Right forelimb (tissue), 1 donor: ENCODE data around the gene TRIOBP.
"Not testable (repeated sequence)": the region's sequence is repeated elsewhere in the genome, so short reads cannot be mapped to it uniquely, and the experiment has no call there.

Source experiments
- DNase-seq: peaks from one replicate; pipeline ENCODE4 v3.0.0-alpha.2; 2018

Gene TRIOBP

DNA sequence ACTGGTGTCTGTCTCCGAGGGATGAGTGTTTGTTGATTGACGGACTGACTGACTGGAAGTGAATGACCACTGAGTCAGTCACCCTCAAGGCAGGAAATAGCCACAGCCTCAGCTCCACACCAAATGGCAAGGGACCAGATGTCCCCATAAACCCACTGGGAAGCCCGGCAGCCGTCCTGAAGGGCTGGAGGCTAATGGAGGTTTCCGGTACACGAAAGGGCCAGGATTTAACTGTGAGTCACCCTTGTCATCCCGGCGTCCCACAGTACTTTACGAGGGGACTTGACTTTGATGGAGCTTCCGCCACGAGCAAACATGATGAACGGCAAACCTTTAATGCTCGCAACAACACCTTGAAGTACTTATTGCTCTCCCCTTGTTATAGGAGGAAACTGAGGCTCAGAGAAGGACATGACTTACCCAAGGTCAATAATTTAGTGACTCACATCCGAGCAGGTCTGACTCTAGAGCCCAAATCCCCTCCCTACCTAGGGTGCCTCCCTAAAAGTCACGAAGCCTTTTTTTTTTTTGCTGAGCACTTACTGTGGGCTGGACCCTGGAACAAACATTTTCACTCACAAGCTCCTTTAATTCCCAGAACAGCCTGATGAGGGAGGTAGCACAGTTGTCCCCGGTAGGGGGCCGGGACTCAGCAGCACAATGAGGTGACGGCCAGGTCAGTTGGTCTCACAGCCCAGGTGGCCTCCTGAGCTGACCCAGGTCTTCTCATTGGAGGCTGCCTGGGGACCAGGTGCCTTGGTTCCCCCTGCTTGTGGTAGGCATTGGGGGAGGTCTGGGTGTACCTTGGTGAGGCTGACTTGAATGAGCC, 85.7 kb downstream of the TRIOBP start:
- no peak for DNase-seq

GRCh38 chr22:37784829-37785495, 88.1 kb downstream of the TRIOBP start:
- DNase-seq, result no peak

- no peak for DNase-seq
Measured at GRCh38 chr22:37790234-37790633, 93.4 kb downstream of the TRIOBP start.

GRCh38 chr22:37792494-37792893, 95.6 kb downstream of the TRIOBP start:
- no peak for DNase-seq

DNA sequence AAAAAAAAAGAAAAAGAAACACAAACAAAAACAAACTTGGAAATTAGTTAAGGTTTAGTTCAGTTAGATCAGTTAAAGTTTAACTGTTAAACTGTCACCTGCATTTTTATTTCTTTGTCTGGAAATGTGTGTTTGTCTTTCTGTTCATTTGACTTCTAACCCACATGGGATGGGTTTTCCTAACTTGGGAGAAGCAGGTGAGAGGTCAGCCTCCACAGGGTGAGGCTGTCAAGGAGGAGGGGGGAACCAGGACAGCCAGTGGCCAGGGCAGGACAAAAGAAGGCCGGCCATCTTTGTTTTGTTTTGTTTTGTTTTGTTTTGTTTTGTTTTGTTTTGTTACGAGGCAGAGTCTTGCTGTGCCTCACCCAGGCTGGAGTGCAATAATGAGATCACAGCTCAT, 97.5 kb downstream of the TRIOBP start:
- DNase-seq, result no peak

- DNase-seq, result no peak
Measured at GRCh38 chr22:37796079-37796478, 99.2 kb downstream of the TRIOBP start.

DNA sequence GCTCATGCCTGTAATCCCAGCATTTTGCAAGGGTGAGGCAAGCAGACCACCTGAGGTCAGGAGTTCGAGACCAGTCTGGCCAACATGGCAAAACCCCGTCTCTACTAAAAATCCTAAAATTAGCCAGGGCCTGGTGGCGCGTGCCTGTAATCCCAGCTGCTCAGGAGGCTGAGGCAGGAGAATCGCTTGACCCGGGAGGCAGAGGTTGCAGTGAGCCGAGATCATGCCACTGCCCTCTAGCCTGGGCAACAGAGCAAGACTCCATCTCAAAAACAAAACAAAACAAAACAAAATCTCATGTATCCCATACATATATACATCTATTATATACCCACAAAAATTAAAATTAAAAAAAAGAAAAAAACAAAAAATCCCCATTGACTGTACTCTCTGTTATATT, 100.4 kb downstream of the TRIOBP start:
- DNase-seq, result not testable (repeated sequence)

DNA sequence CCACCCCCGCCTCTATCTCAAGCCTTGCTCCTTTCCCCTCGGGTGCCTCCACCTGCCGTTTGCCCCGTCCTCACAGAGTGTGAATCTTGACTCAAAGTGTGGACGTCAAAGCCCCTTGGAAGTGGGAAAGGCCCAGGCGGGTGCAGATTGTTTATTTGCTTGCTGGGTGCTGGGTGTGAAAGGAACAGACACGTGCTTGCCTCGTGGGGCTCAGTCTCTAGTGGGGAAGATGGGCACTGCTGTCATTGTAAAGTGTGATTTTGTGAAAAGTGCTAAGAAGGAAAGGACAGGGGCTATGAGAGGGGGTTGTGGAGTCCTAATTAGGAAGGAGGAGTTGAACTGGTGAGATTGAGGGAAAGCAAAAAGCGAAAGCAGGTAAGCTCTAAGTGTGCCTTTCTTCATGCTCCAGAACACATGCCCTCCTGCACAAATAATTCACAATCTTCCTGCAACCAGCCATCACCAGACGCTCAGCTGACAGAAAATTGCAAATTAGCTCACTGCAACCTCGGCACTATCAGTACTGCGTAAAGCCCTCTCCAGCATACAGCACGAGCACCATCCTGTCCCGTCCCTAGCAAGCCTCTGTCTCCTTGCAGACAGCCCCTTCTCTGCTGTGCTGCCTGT, 101.1 kb downstream of the TRIOBP start:
- DNase-seq, result no peak

GRCh38 chr22:37799979-37800378, 103.1 kb downstream of the TRIOBP start:
- DNase-seq, result not testable (repeated sequence)

GRCh38 chr22:37801946-37802309, 105.1 kb downstream of the TRIOBP start:
- DNase-seq, result no peak

DNA sequence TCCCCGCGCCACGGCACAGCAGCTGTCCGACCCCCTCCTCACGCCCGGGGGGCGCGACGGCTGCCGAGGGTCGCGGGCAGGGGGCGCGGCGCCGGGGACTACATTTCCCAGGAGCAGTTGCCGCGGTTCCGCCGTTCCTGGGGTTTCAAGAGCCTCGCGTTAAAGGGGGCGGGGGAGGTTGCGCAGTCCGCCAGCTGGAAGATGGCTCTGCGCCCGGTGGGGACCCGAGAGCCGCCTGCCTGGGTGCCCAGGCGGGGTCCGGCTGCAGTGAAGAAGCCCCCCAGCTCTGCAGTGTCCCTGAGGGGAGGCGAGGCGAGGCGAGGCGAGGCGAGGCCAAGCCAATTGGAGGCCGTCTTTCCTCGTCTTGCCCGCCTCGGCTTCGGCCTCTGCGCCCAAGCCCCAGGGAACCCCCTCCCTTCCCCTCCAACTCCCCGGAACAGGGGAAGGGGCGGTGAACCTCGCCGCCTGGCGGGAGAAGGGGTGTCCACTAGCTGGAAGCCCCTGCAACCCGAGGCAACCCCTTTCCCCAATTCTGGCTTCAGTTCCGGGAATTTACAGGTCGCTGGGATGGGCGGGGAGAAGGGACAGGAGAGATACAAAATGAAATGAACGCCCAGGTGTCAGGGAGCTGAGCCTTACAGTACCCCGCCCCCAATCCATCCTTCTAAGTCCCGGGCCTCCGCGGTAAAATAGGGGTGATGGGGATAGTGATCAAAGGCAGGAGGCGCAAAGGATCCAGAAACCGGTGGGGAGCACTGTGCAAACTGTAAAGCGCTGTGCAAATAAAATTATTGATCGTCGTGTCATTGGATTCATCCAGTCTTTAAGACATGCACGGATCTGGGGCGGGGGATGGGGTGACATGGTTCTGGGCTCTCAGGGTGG, 105.7 kb downstream of the TRIOBP start:
- DNase-seq, result peak; percentile 79

GRCh38 chr22:37803195-37803638, 106.4 kb downstream of the TRIOBP start:
- no peak for DNase-seq

- DNase-seq, result no peak
Measured at GRCh38 chr22:37803639-37804351, 106.9 kb downstream of the TRIOBP start.

GRCh38 chr22:37804352-37804880, 107.6 kb downstream of the TRIOBP start:
- no peak for DNase-seq

DNA sequence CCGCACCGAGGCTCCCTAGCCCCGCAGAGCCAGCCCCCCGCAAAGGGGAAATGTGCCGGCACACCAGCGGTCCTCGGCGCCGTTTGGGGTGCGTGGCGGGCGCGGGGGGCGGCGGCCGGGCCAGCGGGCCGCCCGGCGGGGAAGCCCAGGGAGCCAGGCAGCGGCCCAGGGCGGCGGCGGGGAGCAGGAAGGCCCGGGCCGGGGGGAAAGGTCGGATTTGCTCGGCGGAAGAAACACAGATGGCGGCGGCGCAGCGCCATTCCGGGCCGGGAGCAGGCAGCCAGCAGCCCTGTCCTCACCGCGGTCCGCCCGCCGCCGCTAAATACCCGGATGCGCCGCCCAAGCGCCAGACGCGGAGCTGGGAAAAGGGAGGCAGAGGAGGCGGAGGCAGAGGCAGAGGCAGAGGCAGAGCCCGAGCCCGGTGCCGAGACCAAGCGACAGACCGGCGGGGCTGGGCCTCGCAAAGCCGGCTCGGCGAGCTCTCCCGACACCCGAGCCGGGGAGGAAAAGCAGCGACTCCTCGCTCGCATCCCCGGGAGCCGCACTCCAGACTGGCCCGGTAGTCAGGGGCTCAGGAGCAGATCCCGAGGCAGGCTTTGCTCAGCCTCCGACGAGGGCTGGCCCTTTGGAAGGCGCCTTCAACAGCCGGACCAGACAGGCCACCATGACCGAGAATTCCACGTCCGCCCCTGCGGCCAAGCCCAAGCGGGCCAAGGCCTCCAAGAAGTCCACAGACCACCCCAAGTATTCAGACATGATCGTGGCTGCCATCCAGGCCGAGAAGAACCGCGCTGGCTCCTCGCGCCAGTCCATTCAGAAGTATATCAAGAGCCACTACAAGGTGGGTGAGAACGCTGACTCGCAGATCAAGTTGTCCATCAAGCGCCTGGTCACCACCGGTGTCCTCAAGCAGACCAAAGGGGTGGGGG, 108.3 kb downstream of the TRIOBP start:
- DNase-seq, result peak; percentile 98

GRCh38 chr22:37805810-37806277, 109.0 kb downstream of the TRIOBP start:
- no peak for DNase-seq

DNA sequence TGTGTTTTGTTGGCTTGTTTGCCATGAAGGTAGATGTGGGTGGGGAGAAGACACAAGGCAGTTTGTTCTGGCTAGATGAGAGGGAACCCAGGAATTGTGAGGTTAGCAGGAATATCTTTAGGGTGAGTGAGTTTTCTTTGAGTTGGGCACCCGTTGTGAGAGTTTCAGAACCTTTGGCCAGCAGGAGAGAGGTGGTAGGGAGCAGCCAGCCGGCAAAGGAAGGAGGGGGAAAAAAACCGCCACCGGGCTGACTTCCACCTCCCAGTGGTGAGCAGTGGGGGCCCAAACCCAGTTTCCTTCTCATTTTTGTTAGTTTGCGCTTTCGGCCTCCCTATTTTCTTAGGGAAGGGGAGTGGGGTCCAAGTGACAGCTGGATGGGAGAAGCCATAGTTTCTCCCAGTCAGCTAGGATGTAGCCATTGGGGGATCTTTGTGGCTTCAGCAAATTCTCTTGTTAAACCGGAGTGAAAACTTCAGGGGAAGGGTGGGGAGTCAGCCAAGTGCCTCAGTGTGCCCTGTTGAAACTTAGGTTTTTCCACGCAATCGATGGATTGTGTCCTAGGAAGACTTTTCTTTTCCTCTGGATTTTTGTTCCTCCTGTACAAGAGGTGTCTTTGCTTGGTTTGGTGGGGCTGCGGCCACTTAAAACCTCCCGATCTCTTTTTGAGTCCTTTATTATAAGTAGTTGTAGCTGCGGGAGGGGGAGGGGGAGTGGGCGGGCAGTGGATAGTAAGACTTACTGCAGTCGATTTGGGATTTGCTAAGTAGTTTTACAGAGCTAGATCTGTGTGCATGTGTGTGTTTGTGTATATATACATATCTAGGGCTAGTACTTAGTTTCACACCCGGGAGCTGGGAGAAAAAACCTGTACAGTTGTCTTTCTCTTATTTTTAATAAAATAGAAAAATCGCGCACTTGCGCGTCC, 109.8 kb downstream of the TRIOBP start:
- DNase-seq, result no peak

DNA sequence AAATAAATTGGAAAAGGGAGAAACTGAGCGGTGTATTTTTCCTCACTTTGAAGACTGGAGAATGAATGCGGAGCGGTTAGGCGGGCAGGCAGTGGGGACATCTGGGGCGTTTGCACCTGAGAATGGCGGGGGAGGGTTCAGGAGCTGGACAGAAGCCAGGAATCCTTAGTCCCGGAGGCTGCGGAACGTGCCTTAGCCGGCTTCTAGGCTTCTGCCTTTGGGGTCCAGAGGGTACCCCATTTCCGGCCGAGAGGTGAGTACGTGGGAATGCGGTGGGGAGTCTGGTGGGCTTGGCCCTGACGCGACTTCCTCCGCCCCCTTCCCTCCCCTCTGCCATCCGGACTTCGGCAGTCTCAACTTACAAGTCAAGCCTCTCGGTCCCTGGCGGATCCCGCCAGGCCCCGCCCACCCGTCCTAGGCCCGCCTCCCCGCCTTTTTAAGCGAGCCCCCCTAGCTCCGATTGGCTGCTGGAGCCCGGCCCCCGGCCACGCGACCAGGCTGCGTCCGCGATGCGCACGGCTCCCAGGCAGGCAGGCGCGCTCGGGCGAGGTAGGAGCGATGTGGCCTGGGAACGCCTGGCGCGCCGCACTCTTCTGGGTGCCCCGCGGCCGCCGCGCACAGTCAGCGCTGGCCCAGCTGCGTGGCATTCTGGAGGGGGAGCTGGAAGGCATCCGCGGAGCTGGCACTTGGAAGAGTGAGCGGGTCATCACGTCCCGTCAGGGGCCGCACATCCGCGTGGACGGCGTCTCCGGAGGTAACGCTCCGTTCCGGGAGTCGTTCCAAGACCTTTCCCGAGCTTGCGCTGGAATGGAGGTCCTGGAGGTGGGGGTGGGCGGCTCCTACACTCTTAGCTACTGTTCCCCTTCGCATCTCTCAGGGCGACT, 110.8 kb downstream of the TRIOBP start, which contains the start of gene GCAT:
Gene GCAT, plus strand, starts transcription at position 525 of the 884 bp plus-strand sequence. Its CDS starts 34 bp downstream, at position 559.
- DNase-seq, result peak; percentile 97
